BJ (cell line): ENCODE data around the gene VSTM2B. TPM values are rescaled to one million over a fixed set of nuclear protein-coding genes. Genes with fewer than 3 reads are reported as not detected.
"Not testable (repeated sequence)": the region's sequence is repeated elsewhere in the genome, so short reads cannot be mapped to it uniquely, and the experiment has no call there.

Source experiments
- CTCF ChIA-PET: fragments of 350-600 bp; formaldehyde crosslinking; extraction: SDS; loops from one replicate; lab custom pipeline; 2021; ENCODE audit warnings: antibody characterized with exemption, inconsistent platforms; lab: Yijun Ruan, JAX
- POLR2A ChIA-PET: fragments of 300-600 bp; sonication (Branson Sonifier 250); formaldehyde crosslinking; extraction: SDS; loops from one replicate; lab custom pipeline; 2021; ENCODE audit warnings: antibody characterized with exemption; lab: Charles Lee
- DNase-seq: peaks from one replicate; pipeline ENCODE4 v3.0.0-alpha.2; 2011; ENCODE audit warnings: low read depth
- H3K27me3 ChIP-seq: 2 replicates; pipeline ENCODE4 v1.6.0; 2011; ENCODE audit warnings: low read length; ENCODE audit not compliant: control insufficient read depth, insufficient read depth
- H3K36me3 ChIP-seq: 2 replicates; pipeline ENCODE4 v1.5.1; 2011; ENCODE audit warnings: low read length; ENCODE audit not compliant: control insufficient read depth, insufficient read depth
- H3K4me3 ChIP-seq: 2 replicates; pipeline ENCODE4 v1.5.1; 2011; ENCODE audit warnings: low read depth, mild to moderate bottlenecking, control low read depth, low read length
- polyA plus RNA-seq: library from polyadenylated mRNA; depleted of rRNA; stranded (reverse); fragments of >200 nt; gene quantifications from 2 replicates; pipeline ENCODE4 v1.2.3, GENCODE V29; 2011
- TF ChIP-seq, protein P1 (sequence below): IDR thresholded peaks from 2 replicates; pipeline ENCODE4 v1.5.1; 2011; ENCODE audit warnings: low read depth, mild to moderate bottlenecking, control low read depth, inconsistent platforms, low read length, moderate library complexity; ENCODE audit not compliant: insufficient read depth

The VSTM2B gene
- polyA plus RNA-seq, 1 experiment: not detected

DNA sequence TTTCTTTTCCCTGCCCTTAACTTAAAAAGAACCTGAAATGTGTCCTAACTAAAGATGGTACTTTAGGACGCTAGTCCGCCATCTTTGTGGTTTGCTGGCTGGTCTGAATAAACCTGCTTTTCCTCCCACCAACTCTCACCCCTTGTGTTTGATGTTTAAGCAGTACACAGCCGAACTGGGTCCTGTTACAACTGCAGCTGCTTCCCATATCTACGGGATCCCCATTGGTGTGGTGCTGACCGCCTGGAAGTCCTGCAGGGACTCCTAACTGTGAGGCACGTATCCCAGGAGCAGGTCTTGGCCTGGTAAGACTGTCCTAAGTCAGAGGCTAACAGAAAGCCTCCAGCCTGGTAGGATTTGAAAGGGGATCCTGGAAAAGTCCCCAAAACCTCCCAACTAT, 40.9 kb upstream of the VSTM2B start:
- TF ChIP-seq, protein P1, sequence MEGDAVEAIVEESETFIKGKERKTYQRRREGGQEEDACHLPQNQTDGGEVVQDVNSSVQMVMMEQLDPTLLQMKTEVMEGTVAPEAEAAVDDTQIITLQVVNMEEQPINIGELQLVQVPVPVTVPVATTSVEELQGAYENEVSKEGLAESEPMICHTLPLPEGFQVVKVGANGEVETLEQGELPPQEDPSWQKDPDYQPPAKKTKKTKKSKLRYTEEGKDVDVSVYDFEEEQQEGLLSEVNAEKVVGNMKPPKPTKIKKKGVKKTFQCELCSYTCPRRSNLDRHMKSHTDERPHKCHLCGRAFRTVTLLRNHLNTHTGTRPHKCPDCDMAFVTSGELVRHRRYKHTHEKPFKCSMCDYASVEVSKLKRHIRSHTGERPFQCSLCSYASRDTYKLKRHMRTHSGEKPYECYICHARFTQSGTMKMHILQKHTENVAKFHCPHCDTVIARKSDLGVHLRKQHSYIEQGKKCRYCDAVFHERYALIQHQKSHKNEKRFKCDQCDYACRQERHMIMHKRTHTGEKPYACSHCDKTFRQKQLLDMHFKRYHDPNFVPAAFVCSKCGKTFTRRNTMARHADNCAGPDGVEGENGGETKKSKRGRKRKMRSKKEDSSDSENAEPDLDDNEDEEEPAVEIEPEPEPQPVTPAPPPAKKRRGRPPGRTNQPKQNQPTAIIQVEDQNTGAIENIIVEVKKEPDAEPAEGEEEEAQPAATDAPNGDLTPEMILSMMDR: no peak
- DNase-seq: no peak
- ChIA-PET POLR2A (no interaction called here), CTCF (no interaction called here)
- H3K36me3 ChIP-seq: no peaks in the 10 kb centered on the region
- no peaks in the 10 kb centered on the region for H3K27me3 ChIP-seq
- H3K4me3 ChIP-seq: no peak overlapping the region

DNA sequence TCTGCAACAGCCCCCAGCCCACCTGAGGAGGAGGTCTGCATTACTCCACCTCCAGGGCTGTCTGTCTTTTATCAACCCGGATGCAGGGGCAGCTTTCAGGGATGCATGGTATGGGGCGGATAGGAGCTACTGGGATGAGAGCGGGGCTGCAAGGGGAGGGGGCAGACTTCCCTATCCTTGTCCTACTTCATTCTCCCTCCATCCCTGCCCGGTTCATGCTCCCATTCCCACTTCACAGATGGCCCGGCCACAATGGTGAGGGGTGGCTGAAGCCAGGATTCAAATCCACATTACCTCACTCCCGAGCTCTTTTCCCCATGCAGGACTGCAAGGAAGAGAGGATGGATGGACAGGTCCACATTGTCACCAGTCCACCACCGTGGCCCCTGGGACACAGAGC, 40.5 kb upstream of the VSTM2B start:
- no peak for DNase-seq

DNA sequence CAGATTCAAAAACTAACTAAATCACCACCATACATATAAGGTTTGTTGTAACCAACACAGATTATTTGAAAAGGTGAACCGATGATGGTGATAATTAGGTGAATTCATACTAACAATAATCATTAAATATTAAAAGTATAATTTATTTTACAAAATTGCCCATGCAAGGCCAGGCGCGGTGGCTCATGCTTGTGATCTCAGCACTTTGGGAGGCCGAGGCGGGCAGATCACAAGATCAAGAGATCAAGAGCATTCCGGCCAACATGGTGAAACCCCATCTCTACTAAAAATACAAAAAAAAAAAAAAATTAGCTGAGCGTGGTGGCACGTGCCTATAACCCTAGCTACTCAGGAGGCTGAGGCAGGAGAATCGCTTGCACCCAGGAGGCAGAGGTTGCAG, 38.8 kb upstream of the VSTM2B start:
- H3K27me3 ChIP-seq, CTCF ChIA-PET, DNase-seq, POLR2A ChIA-PET, H3K36me3 ChIP-seq, H3K4me3 ChIP-seq: not testable (repeated sequence)

More for the DNA sequence above, 40.5 kb upstream of the VSTM2B start:
- ChIA-PET POLR2A (no interaction called here), CTCF (no interaction called here)
- Histone ChIP-seq H3K27me3 (no peaks in the 10 kb centered on the region), H3K4me3 (no peak overlapping the region), H3K36me3 (no peaks in the 10 kb centered on the region)
- TF ChIP-seq, protein P1: no peak

DNA sequence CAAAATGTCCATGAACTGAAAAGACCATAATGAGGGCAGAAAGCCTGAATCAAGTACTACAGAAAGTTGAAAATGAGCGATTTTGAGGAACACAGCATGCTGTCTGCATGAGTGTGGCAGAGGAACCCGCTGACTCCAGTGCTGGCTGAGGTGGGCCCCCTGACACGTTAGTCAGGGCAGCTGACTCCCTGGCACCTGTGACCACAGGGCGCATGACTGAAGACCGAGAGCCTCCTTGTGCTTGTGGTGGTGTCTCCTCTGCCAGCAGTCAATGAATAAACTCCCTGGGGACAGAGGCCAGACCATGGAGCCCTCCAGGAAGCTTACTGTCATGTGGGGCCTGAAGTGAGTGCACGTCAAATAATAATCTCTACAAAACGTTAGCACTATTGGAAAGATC, 38.4 kb upstream of the VSTM2B start:
- Histone ChIP-seq H3K36me3 (no peaks in the 10 kb centered on the region), H3K4me3 (no peak overlapping the region), H3K27me3 (no peaks in the 10 kb centered on the region)
- DNase-seq: no peak
- CTCF ChIA-PET: no interaction called here
- POLR2A ChIA-PET: no interaction called here
- TF ChIP-seq, protein P1: no peak

DNA sequence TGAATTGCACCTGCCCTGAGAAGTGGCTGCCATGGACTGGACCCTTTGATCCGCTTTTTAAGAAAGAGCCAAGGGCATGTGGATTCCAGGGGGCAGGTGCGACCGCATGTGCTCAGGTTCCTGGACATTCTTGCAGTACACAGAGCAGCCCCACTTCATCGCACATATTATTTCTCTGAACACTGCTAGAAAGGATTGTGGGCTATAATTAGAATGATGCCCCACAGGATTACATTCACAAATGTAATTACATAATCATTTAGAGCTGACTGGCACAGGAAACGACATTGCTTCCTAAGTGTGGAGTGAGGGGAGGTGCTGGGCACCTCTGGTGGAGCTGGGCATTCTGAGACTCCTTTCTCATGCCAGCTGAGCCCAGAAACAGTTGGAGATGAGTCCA, 37.5 kb upstream of the VSTM2B start:
- POLR2A ChIA-PET: no interaction called here
- Histone ChIP-seq H3K4me3 (no peak overlapping the region), H3K27me3 (no peaks in the 10 kb centered on the region), H3K36me3 (no peaks in the 10 kb centered on the region)
- DNase-seq: no peak
- TF ChIP-seq, protein P1: no peak
- CTCF ChIA-PET: no interaction called here

DNA sequence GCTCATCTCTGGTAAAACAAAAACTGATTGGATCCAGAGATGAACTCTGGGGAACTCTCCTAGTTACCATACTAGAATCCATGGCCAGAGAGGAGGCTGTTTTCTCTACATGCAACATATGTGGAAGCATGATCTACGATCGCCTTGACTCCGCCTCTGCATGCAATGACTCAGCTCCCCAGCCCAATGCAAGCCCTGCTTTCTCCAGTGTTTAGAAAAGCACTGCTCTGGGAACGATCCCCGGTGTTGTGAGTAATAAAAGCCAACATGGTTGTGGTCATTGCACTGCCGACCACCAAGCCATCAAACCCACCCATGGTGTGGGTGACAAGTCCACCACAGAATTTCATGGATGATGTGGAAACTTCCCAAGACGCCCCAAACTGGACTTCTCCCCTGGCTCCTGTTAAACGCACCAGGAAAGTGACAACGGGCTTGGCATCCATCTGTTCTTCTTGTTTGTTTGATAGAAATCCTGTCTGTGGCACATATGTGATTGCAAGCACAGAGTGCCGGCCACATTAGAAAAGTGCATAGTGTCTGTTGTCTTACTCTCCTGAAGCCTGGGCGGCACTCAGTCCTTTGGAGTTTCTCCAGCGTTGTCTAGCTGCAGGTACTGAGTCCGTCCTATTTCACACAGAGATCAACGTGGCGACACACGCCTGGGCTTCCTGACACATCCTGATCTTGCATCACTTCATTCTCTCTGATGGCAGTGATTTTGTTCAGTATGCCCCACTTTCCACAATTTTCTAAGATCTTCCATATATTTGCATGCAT, 36.4 kb upstream of the VSTM2B start:
- H3K27me3 ChIP-seq: no peaks in the 10 kb centered on the region
- no peak overlapping the region for H3K4me3 ChIP-seq
- H3K36me3 ChIP-seq: no peaks in the 10 kb centered on the region
- TF ChIP-seq, protein P1: no peak
- DNase-seq: no peak
- ChIA-PET POLR2A (no interaction called here), CTCF (no interaction called here)
